ENCODE results near the gene PCDHGA7. TPM values are rescaled to one million over a fixed set of nuclear protein-coding genes. Genes with fewer than 3 reads are reported as not detected.
A peak's percentile ranks its signal among the peaks of the same experiment; 100 is the strongest.

The PCDHGA7 gene
- total and polyA plus RNA-seq, 2 donors (not counting 3 experiments of a cell fraction or from before 2014, with no cell fraction given), result 0.84 to 1.8 TPM

- peaks cover 40 to 91% of the 10 kb centered on the region in 2 experiments for H3K27me3 ChIP-seq (ENCODE audit: control insufficient read depth in 2 of 2, insufficient read depth in 2 of 2, low read length in 2 of 2)
- TSS peak; percentile 11 for BruUV-seq (replicated peaks)
- peaks cover under 1% of the 10 kb centered on the region for H3K9me3 ChIP-seq (replicated peaks; ENCODE audit: control insufficient read depth, insufficient read depth, low read length)
- no peak within 1 kb of the TSS for H3K27ac ChIP-seq (ENCODE audit: insufficient read depth, low read depth, low read length)
- H2AFZ ChIP-seq (ENCODE audit: low read depth, low read length), result no peak within 1 kb of the TSS
- intact Hi-C loops (cut with micrococcal nuclease), result loop anchor here (1.0 to 5.0 kb wide), 2 partner anchors 52 to 191 kb away; partner anchors contain the start of gene PCDHGA11
- no peaks in the 10 kb centered on the region for H3K79me2 ChIP-seq (ENCODE audit: control insufficient read depth, insufficient read depth, low read length)
- TF ChIP-seq CTCF (IDR thresholded peaks at IDR 0.05; ENCODE audit: extremely low read depth in 1 of 2, insufficient read depth in 1 of 2, low read depth in 1 of 2, low read length in 2 of 2), result peak in 1 of 2 donors; percentile 24
- TF ChIP-seq POLR2AphosphoS5 (IDR thresholded peaks at IDR 0.05; ENCODE audit: insufficient read depth, low read depth, low read length), result no peak
- TF ChIP-seq GATA2 (IDR thresholded peaks at IDR 0.05; ENCODE audit: insufficient read depth, insufficient read length, low read depth, low read length), result no peak
- no peak for FAIRE-seq
- CTCF ChIA-PET, result interaction anchor here (0.5 to 3.5 kb wide), 35 partner anchors 10 to 249 kb away, joined by 3 to 57 read pairs (median 5); partner anchors contain the start of genes DIAPH1, PCDHB14, PCDHB15 and PCDHGA1
- peak within 1 kb of the TSS; percentile 45 for H3K4me2 ChIP-seq (ENCODE audit: insufficient read depth, low read length)
- peak; percentile 40 for DNase-seq (ENCODE audit: low read depth, low spot score)
- H3K4me1 ChIP-seq (ENCODE audit: control insufficient read depth, extremely low read depth, insufficient read depth, low read length), result no peaks in the 10 kb centered on the region
- POLR2A ChIA-PET, result no interaction called here
- no peak within 1 kb of the TSS for H3K9ac ChIP-seq (replicated peaks; ENCODE audit: extremely low read depth, insufficient read depth, low read length)
- dilution Hi-C loops (cut with MboI; ENCODE audit: extremely low pct_ligation_motif_present, low sequenced_read_pairs), result no loop called here
- H4K20me1 ChIP-seq (replicated peaks; ENCODE audit: control insufficient read depth, extremely low read depth, insufficient read depth, low read length), result no peaks in the 10 kb centered on the region
- H3K36me3 ChIP-seq (ENCODE audit: control insufficient read depth in 2 of 2, extremely low read depth in 1 of 2, insufficient read depth in 2 of 2, low read length in 2 of 2), result no peaks in the 10 kb centered on the region
- H3K9me1 ChIP-seq (replicated peaks; ENCODE audit: control insufficient read depth, extremely low read depth, insufficient read depth, low read length), result no peaks in the 10 kb centered on the region
- H3K4me3 ChIP-seq (replicated peaks in 1 of 3; ENCODE audit: insufficient read depth in 1 of 3, low read depth in 1 of 3, low read length in 3 of 3), result peak within 1 kb of the TSS in 1 of 3 experiments; percentile 23
Measured at GRCh38 chr5:141369994-141370848, 12.3 kb upstream of the PCDHGA7 start, which contains the start of gene PCDHGB3. Gene PCDHGB3, plus strand, starts transcription at chr5:141370242. Its CDS starts 153 bp downstream, at chr5:141370395.
